Naive thymus-derived CD4-positive, alpha-beta T cell (primary cell): ENCODE measurements around the gene COL12A1. TPM values are rescaled to one million over a fixed set of nuclear protein-coding genes. Genes with fewer than 3 reads are reported as not detected.

Experiments used
- ATAC-seq: fragments of 150-1000 bp; cut with Tn5 transposase; 2 replicates; pipeline ENCODE4 v1.10.0; 2021; ENCODE audit warnings: mild to moderate bottlenecking, moderate library complexity
- CTCF ChIA-PET: fragments of 350-600 bp; sonication (Branson Sonifier 250); formaldehyde crosslinking; loops from one replicate; lab custom pipeline; 2021; ENCODE audit warnings: antibody characterized with exemption; lab: Charles Lee
- POLR2A ChIA-PET: fragments of 350-600 bp; sonication (Branson Sonifier 250); formaldehyde crosslinking; loops from one replicate; lab custom pipeline; 2021; ENCODE audit warnings: antibody characterized with exemption, inconsistent platforms; lab: Charles Lee
- DNase-seq, 9 donors: peaks; one replicate each; pipeline versions ENCODE4 v3.0.0 to v3.0.0-alpha.2; 2020 to 2022; ENCODE audit warnings: mixed read lengths in 1 of 9
- H3K27ac ChIP-seq: one replicate; pipeline ENCODE4 v1.7.0; 2013; ENCODE audit warnings: mild to moderate bottlenecking, low read depth, low read length, moderate library complexity
- H3K27me3 ChIP-seq, 2 donors: one replicate each; pipeline ENCODE4 v1.7.0; 2013; ENCODE audit warnings: low read length in 2 of 2, mild to moderate bottlenecking in 2 of 2, moderate library complexity in 2 of 2; ENCODE audit not compliant: control insufficient read depth in 2 of 2, insufficient read depth in 2 of 2
- H3K36me3 ChIP-seq, 3 experiments: 1 replicate in 2 of 3; 2 replicates in 1 of 3; pipeline ENCODE4 v1.7.0; 2013; ENCODE audit warnings: low read length in 3 of 3, mild to moderate bottlenecking in 3 of 3, moderate library complexity in 1 of 3; ENCODE audit not compliant: insufficient read depth in 3 of 3, control insufficient read depth in 2 of 3
- H3K4me1 ChIP-seq, 2 donors: one replicate each; pipeline ENCODE4 v1.7.0; 2013; ENCODE audit warnings: low read length in 2 of 2, mild to moderate bottlenecking in 2 of 2, moderate library complexity in 1 of 2; ENCODE audit not compliant: control insufficient read depth in 2 of 2, insufficient read depth in 2 of 2
- H3K4me3 ChIP-seq: 2 replicates; pipeline ENCODE4 v1.7.0; 2013; ENCODE audit warnings: mild to moderate bottlenecking, low read length
- H3K9me3 ChIP-seq, 3 experiments: 1 replicate in 2 of 3; 2 replicates in 1 of 3; pipeline ENCODE4 v1.7.0; 2013; ENCODE audit warnings: low read length in 3 of 3; ENCODE audit not compliant: control insufficient read depth in 2 of 3
- H3K27ac Mint-ChIP-seq, 9 donors: one replicate each; pipeline ENCODE4 v1.8.0; 2020 to 2022; ENCODE audit warnings: mixed read lengths in 9 of 9, mild to moderate bottlenecking in 8 of 9, moderate library complexity in 5 of 9, inconsistent platforms in 2 of 9
- H3K27me3 Mint-ChIP-seq, 5 donors: one replicate each; pipeline ENCODE4 v1.8.0; 2021 to 2022; ENCODE audit warnings: mixed read lengths in 5 of 5, mild to moderate bottlenecking in 1 of 5
- H3K36me3 Mint-ChIP-seq, 5 donors: one replicate each; pipeline ENCODE4 v1.8.0; 2020 to 2022; ENCODE audit warnings: mixed read lengths in 5 of 5, mild to moderate bottlenecking in 3 of 5, inconsistent platforms in 1 of 5
- H3K4me1 Mint-ChIP-seq, 7 donors: one replicate each; pipeline ENCODE4 v1.8.0; 2020 to 2022; ENCODE audit warnings: mixed read lengths in 7 of 7, mild to moderate bottlenecking in 3 of 7, inconsistent platforms in 1 of 7
- H3K4me3 Mint-ChIP-seq, 10 donors: one replicate each; pipeline ENCODE4 v1.8.0; 2020 to 2022; ENCODE audit warnings: mild to moderate bottlenecking in 10 of 10, mixed read lengths in 10 of 10, moderate library complexity in 6 of 10, inconsistent platforms in 2 of 10
- H3K9me3 Mint-ChIP-seq, 11 donors: one replicate each; pipeline ENCODE4 v1.8.0; 2020 to 2022; ENCODE audit warnings: mixed read lengths in 11 of 11, mild to moderate bottlenecking in 4 of 11, inconsistent platforms in 1 of 11, moderate library complexity in 1 of 11
- intact Hi-C, 2 donors: fragments of 100-400 bp; cut with micrococcal nuclease; formaldehyde crosslinking; loops; one replicate each; pipeline ENCODE4 v1.15.1; 2023
- polyA plus RNA-seq, 2 donors: library from polyadenylated mRNA; unstranded; fragments of 300-500 nt; fragmentation: Illumina TruSeq; gene quantifications; one replicate each; pipeline ENCODE4 v1.2.3, GENCODE V29; 2021
- total RNA-seq, 6 experiments: library from RNA in 5 of 6; stranded (reverse) in 5 of 6; gene quantifications; 1 replicate in 5 of 6; 2 replicates in 1 of 6; pipeline ENCODE4 v1.2.3 and lab custom pipeline; 2021 to 2026

The COL12A1 gene
- total and polyA plus RNA-seq, 7 experiments from 2014 or later: 0.27 TPM; not detected in 6

DNA sequence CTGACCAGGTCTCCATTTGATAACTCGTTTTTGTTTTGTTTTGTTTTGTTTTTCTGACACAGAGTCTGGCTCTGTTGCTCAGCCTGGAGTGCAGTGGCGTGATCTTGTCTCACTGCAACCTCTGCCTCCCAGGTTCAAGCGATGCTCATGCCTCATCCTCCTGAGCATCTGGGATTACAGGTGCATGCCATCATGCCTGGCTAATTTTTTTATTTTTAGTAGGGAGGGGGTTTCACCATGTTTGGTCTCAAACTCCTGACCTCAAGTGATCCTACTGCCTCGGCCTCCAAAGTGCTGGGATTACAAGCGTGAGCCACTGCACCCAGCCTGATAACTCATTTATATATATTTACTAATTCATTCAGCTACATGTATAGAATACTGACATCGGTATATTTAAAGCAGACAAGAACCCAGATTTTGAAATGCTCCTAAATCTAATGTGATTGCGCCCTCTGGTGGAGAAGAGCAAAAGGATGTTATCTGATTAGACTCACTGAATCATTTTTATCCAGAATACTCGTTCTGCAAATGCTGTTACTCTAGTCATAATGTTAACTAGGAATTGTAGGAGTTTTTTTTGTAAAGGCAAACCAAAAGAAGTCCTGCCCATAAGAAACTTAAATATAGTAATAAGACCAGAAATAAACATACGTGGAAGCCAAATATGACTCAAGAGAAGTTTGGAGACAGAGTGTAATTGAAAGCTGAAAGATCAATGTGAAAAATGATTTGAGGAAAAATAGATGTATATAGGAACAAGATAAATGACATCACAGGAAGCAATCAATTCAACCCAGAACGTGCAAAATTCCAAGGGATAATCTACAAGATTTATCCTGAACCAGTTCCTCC, 5.3 kb upstream of the COL12A1 start:
- Histone ChIP-seq H3K27me3 (peaks cover 0 to 2% of the 10 kb centered on the region in 2 donors), H3K27ac (no peak overlapping the region), H3K36me3 (no peaks in the 10 kb centered on the region), H3K9me3 (no peaks in the 10 kb centered on the region), H3K4me1 (peaks cover 15 to 26% of the 10 kb centered on the region in 2 donors), H3K4me3 (no peak overlapping the region)
- peak; percentile 51 for ATAC-seq
- Mint-ChIP-seq H3K4me3 (no peak overlapping the region), H3K9me3 (peaks cover 0 to 2% (median 0%) of the 10 kb centered on the region in 11 donors), H3K4me1 (peaks cover 26 to 34% (median 31%) of the 10 kb centered on the region in 7 donors), H3K27ac (no peak overlapping the region), H3K27me3 (peaks cover 50 to 61% (median 55%) of the 10 kb centered on the region in 5 donors), H3K36me3 (peaks cover 0 to 6% (median 0%) of the 10 kb centered on the region in 5 donors)
- DNase-seq: peak in 7 of 9 donors; percentile 33 to 63 (median 56)
- intact Hi-C loops: loop anchor here (1.0 kb wide), 3 partner anchors 315 to 1472 kb away; no protein-coding TSS in a partner anchor
- CTCF ChIA-PET: interaction anchor here (0.6 to 4.1 kb wide), 17 partner anchors 8 to 1697 kb away, joined by 3 to 90 read pairs (median 4); no protein-coding TSS in a partner anchor
- POLR2A ChIA-PET: no interaction called here

DNA sequence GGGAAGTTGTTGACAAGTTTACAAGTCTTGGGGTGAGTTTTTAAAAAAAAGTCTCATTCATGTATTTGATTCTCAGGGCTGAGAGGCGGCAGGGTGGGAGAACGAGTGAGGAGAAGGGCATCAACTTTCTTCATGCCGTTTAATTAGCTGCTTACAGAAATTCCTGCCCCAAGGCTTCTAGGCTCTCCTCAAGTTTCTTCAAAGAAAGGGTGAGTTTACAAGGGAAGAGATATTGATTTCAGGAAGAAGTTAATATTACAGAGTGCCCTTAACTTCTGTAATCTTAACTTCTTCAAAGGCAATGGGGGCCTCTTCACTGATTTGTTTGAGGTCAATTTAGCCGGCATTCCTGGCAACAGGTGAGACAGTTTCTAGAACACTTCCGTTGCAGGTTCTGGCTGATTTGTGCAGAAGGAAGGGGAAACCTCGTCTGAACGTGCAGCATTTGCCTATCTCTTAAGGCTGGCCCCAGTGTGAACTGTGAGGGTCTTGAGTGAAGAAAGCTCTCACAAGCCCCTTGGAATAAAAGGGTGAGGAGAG, 3.4 kb upstream of the COL12A1 start:
- Histone ChIP-seq H3K4me1 (peaks cover 24 to 44% of the 10 kb centered on the region in 2 donors), H3K27ac (no peak overlapping the region), H3K27me3 (peaks cover 0 to 12% of the 10 kb centered on the region in 2 donors), H3K9me3 (no peaks in the 10 kb centered on the region), H3K4me3 (no peak overlapping the region), H3K36me3 (no peaks in the 10 kb centered on the region)
- H3K4me1 Mint-ChIP-seq: peaks cover 43 to 53% (median 50%) of the 10 kb centered on the region in 7 donors
- intact Hi-C loops: loop anchor here (1.0 to 10.0 kb wide), 9 partner anchors 318 to 1534 kb away; no protein-coding TSS in a partner anchor
- POLR2A ChIA-PET: interaction anchor here (1.1 kb wide), 1 partner anchor 1556 kb away, joined by 3 read pairs; the partner anchor contains the start of gene SLC17A5
- no peak for DNase-seq
- CTCF ChIA-PET: interaction anchor here (0.7 to 4.1 kb wide), 15 partner anchors 11 to 1483 kb away, joined by 3 to 90 read pairs (median 4); no protein-coding TSS in a partner anchor
- no peak overlapping the region for H3K27ac Mint-ChIP-seq
- H3K9me3 Mint-ChIP-seq: peaks cover 0 to 2% (median 0%) of the 10 kb centered on the region in 11 donors
- peak overlapping the region in 5 of 10 donors; percentile 77 to 86 (median 81) for H3K4me3 Mint-ChIP-seq
- peaks cover 0 to 6% (median 0%) of the 10 kb centered on the region in 5 donors for H3K36me3 Mint-ChIP-seq
- no peak for ATAC-seq
- peaks cover 65 to 73% (median 68%) of the 10 kb centered on the region in 5 donors for H3K27me3 Mint-ChIP-seq

DNA sequence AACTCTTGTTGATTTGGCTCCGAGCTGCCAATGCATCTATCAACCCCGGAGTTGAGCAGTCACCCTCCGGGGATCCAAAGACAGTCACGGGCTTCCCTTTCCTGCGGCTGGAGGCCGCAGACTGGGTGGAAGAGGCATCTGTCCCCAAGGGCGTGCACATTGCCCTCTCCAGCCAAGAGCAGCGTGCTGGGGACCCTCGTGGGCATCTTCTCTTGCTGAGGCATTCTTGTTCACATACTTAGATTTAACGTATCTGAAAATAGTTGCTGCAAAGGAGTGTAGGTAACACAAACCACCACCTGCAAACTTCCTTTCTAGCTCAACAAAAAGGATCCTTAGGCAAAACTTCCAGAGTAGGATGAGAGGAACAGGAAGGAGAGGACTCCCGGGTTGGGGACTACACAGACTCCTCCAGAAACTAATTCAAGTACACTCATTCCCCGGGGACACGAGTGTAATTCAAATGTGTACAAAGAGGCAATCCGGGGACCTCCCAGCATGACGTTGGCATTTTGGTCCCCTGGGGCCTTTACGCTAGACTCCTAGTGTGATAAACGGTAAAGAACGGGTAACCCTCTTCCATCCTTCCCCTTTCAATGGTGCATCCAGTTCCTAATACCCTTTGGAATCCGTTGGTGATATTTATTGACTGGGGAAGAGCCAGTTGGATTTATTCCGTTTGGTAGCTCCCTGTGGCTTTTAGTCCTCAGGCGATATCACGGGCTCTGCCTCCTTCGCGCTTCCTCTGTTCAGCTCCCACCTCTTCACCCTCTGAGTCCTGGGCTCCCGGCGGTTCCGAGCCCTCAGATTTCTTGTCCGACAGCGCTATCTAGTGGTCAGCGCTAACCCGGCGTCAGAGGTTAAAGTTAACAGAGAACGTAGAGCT, 2.7 kb upstream of the COL12A1 start:
- no peaks in the 10 kb centered on the region for H3K9me3 ChIP-seq
- H3K4me1 ChIP-seq: peaks cover 24 to 45% of the 10 kb centered on the region in 2 donors
- peak overlapping the region; percentile 58 to 92 (median 80) for H3K4me3 Mint-ChIP-seq
- peak overlapping the region in 3 of 9 donors; percentile 32 to 60 (median 38) for H3K27ac Mint-ChIP-seq
- no peaks in the 10 kb centered on the region for H3K36me3 ChIP-seq
- ChIA-PET POLR2A (interaction anchor here (0.6 to 1.1 kb wide), 2 partner anchors 35 to 1555 kb away, joined by 3 to 4 read pairs; partner anchors contain the start of gene SLC17A5), CTCF (interaction anchor here (0.5 to 4.1 kb wide), 21 partner anchors 11 to 1888 kb away, joined by 3 to 90 read pairs (median 3); no protein-coding TSS in a partner anchor)
- H3K4me1 Mint-ChIP-seq: peaks cover 43 to 59% (median 53%) of the 10 kb centered on the region in 7 donors
- peak; percentile 90 for ATAC-seq
- peak overlapping the region; percentile 47 for H3K4me3 ChIP-seq
- H3K27ac ChIP-seq: no peak overlapping the region
- peak; percentile 59 to 80 (median 74) for DNase-seq
- H3K27me3 ChIP-seq: peaks cover 4 to 18% of the 10 kb centered on the region in 2 donors
- H3K27me3 Mint-ChIP-seq: peaks cover 72 to 78% (median 75%) of the 10 kb centered on the region in 5 donors
- H3K36me3 Mint-ChIP-seq: peaks cover 0 to 6% (median 0%) of the 10 kb centered on the region in 5 donors
- H3K9me3 Mint-ChIP-seq: peaks cover 0 to 2% (median 0%) of the 10 kb centered on the region in 11 donors
- intact Hi-C loops: loop anchor here (1.0 to 10.0 kb wide), 9 partner anchors 318 to 1533 kb away; no protein-coding TSS in a partner anchor

DNA sequence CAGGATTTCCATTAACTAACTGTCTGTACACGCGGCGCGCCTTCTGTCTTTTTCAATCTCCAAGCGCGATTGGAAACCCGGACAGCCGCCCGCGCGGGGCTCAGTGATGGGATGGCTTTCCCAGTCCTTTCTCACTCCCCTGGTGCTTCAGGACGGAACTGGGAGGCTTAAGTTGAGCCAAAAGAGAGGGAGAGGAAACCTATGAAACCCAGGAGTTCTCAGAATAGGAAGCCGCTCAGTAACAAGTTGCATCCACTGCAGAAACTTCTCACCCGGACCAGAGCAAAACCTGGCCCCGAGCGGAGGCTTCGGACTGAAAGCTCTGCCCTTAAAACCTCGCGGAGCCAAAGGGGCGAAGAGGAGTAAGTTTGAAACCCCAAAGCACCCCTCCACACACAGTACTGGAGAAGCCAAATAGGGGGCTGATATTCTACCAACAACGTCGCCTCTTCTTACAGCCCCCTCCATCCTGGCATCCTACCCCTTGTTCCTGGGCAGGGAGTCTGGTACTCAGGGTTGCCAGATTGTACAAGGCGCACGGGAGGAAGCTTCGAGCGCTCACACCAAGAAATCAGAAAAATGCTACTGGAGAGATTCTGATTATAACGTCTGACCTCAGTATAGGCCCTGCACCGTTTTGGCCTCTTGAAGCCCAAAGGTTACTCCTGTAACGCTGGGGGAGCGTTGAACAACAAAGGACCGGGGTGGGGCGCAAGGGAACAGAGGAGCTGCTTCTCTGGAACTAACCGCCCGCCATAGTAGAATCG, 906 bp upstream of the COL12A1 start:
- H3K36me3 Mint-ChIP-seq: peaks cover 0 to 11% (median 0%) of the 10 kb centered on the region in 5 donors
- H3K27me3 Mint-ChIP-seq: peaks cover 82 to 92% (median 84%) of the 10 kb centered on the region in 5 donors
- no peak for ATAC-seq
- H3K4me3 Mint-ChIP-seq: peak overlapping the region; percentile 70 to 92 (median 80)
- Histone ChIP-seq H3K4me3 (peak overlapping the region; percentile 33), H3K27ac (no peak overlapping the region), H3K27me3 (peaks cover 4 to 29% of the 10 kb centered on the region in 2 donors), H3K36me3 (no peaks in the 10 kb centered on the region), H3K4me1 (peaks cover 24 to 45% of the 10 kb centered on the region in 2 donors), H3K9me3 (no peaks in the 10 kb centered on the region)
- intact Hi-C loops: loop anchor here in 1 of 2 donors (5.0 to 10.0 kb wide), 3 partner anchors 632 to 1529 kb away; no protein-coding TSS in a partner anchor
- DNase-seq: no peak
- ChIA-PET CTCF (interaction anchor here (1.1 kb wide), 1 partner anchor 34 kb away, joined by 4 read pairs; no protein-coding TSS in a partner anchor), POLR2A (no interaction called here)
- H3K9me3 Mint-ChIP-seq: peaks cover 0 to 2% (median 0%) of the 10 kb centered on the region in 11 donors
- H3K27ac Mint-ChIP-seq: no peak overlapping the region
- H3K4me1 Mint-ChIP-seq: peaks cover 43 to 69% (median 61%) of the 10 kb centered on the region in 7 donors

DNA sequence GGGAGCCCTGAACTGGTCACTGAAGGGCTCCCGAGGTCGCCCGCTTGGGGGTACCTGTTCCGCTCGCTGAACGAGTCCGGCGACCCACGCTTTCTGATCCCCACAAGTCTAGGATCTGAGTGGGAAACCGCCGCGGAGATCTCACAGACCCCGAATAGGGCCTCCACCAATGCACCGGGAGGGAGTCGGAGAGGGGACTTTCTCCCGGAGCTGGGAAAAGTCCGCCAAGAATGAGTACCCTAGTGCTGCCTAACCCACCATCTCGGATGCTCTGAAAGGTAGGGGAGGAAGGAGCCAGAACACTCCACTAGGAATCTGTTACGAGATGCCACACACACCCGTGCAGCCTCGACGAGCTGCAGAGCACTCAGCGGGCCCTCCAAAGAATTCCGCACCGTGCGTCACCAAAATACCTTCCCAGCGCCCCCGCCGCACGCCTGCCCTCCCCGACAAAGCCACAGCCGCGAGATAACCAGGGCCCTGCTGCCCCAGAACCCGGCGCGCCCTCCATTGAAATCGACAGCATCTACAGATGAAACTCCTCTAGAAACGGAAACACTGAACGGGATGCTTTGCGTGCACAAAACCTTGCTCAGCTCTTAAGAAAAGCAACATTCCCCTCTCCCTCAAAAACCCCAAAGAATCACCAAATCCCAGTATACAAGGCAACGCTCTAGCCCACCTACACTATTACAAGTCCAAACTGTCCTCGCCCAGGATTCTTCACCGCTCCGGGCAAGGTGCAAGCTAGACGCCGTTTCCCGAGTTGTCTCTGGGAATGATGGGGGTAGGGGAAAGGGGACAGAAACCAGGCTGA, 686 bp downstream of the COL12A1 start:
- CTCF ChIA-PET: interaction anchor here (1.4 kb wide), 1 partner anchor 1467 kb away, joined by 4 read pairs; no protein-coding TSS in a partner anchor
- DNase-seq (peak in 1 of 9 donors; percentile 13), ATAC-seq (no peak)
- Mint-ChIP-seq H3K27ac (peak overlapping the region in 1 of 9 donors; percentile 62), H3K27me3 (peaks cover 83 to 92% (median 87%) of the 10 kb centered on the region in 5 donors), H3K9me3 (peaks cover 0 to 2% (median 0%) of the 10 kb centered on the region in 11 donors), H3K36me3 (peaks cover 0 to 11% (median 0%) of the 10 kb centered on the region in 5 donors), H3K4me3 (peak overlapping the region; percentile 70 to 92 (median 80)), H3K4me1 (peaks cover 43 to 65% (median 60%) of the 10 kb centered on the region in 7 donors)
- peak overlapping the region; percentile 33 for H3K4me3 ChIP-seq
- POLR2A ChIA-PET: no interaction called here
- no peaks in the 10 kb centered on the region for H3K36me3 ChIP-seq
- peaks cover 4 to 34% of the 10 kb centered on the region in 2 donors for H3K27me3 ChIP-seq
- intact Hi-C loops: loop anchor here in 1 of 2 donors (5.0 to 10.0 kb wide), 3 partner anchors 630 to 1528 kb away; no protein-coding TSS in a partner anchor
- no peaks in the 10 kb centered on the region for H3K9me3 ChIP-seq
- H3K4me1 ChIP-seq: peaks cover 24 to 45% of the 10 kb centered on the region in 2 donors
- no peak overlapping the region for H3K27ac ChIP-seq
